ENCODE data around the gene ERC1.

GRCh38 chr12:1195513-1195912 lies 204.5 kb downstream of the ERC1 start:
- TF ChIP-seq POLR2A (IDR thresholded peaks at IDR 0.05; ENCODE audit: low read depth) (no peak), CTCF (IDR thresholded peaks at IDR 0.05) (no peak), EP300 (IDR thresholded peaks at IDR 0.05) (no peak), POLR2AphosphoS5 (IDR thresholded peaks at IDR 0.05) (no peak)

Data from esophagus muscularis mucosa (tissue), 4 donors.